Spleen (tissue), 11 donors: ENCODE measurements around the gene ZC3H8. TPM values are rescaled to one million over a fixed set of nuclear protein-coding genes. Genes with fewer than 3 reads are reported as not detected.

ENCODE experiments used
- DNase-seq: peaks from one replicate; pipeline ENCODE4 v3.0.0-alpha.2; 2020
- H3K27ac ChIP-seq, 8 donors: fragments of 200-600 bp; sonication (generic) in 7 of 8; 1 replicate in 4 of 8; 2 replicates in 4 of 8; pipeline versions ENCODE4 v1.5.0 to v1.8.0; 2016 to 2021; ENCODE audit warnings: inconsistent platforms in 4 of 8, mild to moderate bottlenecking in 4 of 8, moderate library complexity in 1 of 8
- H3K27me3 ChIP-seq, 7 donors: fragments of 200-600 bp; sonication (generic) in 6 of 7; replicated peaks in 1 of 7; 1 replicate in 4 of 7; 2 replicates in 3 of 7; pipeline versions ENCODE4 v1.5.0 to v1.8.0; 2016 to 2021; ENCODE audit warnings: inconsistent platforms in 3 of 7, mild to moderate bottlenecking in 1 of 7
- H3K36me3 ChIP-seq, 6 donors: fragments of 200-600 bp; sonication (generic) in 5 of 6; 1 replicate in 4 of 6; 2 replicates in 2 of 6; pipeline versions ENCODE4 v1.5.0 to v1.8.0; 2016 to 2021; ENCODE audit warnings: inconsistent platforms in 2 of 6
- H3K4me1 ChIP-seq, 6 donors: fragments of 200-600 bp; sonication (generic) in 5 of 6; 1 replicate in 3 of 6; 2 replicates in 3 of 6; pipeline versions ENCODE4 v1.5.0 to v1.8.0; 2016 to 2021; ENCODE audit warnings: inconsistent platforms in 3 of 6
- H3K4me3 ChIP-seq, 8 donors: fragments of 200-600 bp; sonication (generic) in 7 of 8; 1 replicate in 4 of 8; 2 replicates in 4 of 8; pipeline versions ENCODE4 v1.5.0 to v1.8.0; 2016 to 2021; ENCODE audit warnings: inconsistent platforms in 4 of 8, mild to moderate bottlenecking in 4 of 8, moderate library complexity in 2 of 8
- H3K9me3 ChIP-seq, 8 donors: fragments of 200-600 bp; sonication (generic) in 7 of 8; 1 replicate in 4 of 8; 2 replicates in 4 of 8; pipeline versions ENCODE4 v1.5.0 to v1.8.0; 2016 to 2021; ENCODE audit warnings: inconsistent platforms in 4 of 8
- POLR2A ChIP-seq, 3 donors: fragments of 450-650 bp; IDR thresholded peaks; one replicate each; pipeline ENCODE4 v1.5.1; 2017; ENCODE audit warnings: antibody characterized with exemption in 3 of 3, mild to moderate bottlenecking in 1 of 3
- POLR2AphosphoS5 ChIP-seq, 3 donors: sonication (generic); formaldehyde crosslinking; IDR thresholded peaks; one replicate each; pipeline ENCODE4 v1.5.1; 2017; ENCODE audit warnings: antibody characterized with exemption in 3 of 3
- WGBS, 5 donors: extraction: QIAGEN DNeasy Blood & Tissue Kit in 3 of 5; methylation state at CpG; one replicate each; pipeline versions ENCODE4 v1.1.5 to v1.1.7; 2013 to 2018; 5-methylcytosine and 5-hydroxymethylcytosine counted together
- intact Hi-C: fragments of 100-400 bp; cut with DNase I; formaldehyde crosslinking; loops from one replicate; pipeline ENCODE4 v1.15.0; 2023; ENCODE audit warnings: low total_unique reads
- polyA plus RNA-seq, 3 donors: library from polyadenylated mRNA; stranded (reverse); fragments of 200-250 nt; gene quantifications; one replicate each; pipeline ENCODE4 v1.2.1, GENCODE V29; 2013
- total RNA-seq, 7 donors: library from RNA; depleted of rRNA in 3 of 7; stranded (reverse); fragments of >200 nt in 3 of 7; fragmentation: NEBNext Ultra II Directional in 4 of 7; extraction: Animal tissue kit (Norgen Biotek cat#: 25700) in 4 of 7; gene quantifications; one replicate each; pipeline versions ENCODE4 v1.1.0 to v1.2.1, GENCODE V29; 2016 to 2021
- TF ChIP-seq, protein P1 (sequence below), 11 experiments: fragments of 200-600 bp in 7 of 11; fragments of 450-650 bp in 4 of 11; sonication (generic) in 4 of 11; IDR thresholded peaks in 8 of 11; conservative IDR thresholded peaks in 3 of 11; 1 replicate in 7 of 11; 2 replicates in 4 of 11; pipeline versions ENCODE4 v1.4.0 to v1.8.0; 2016 to 2021; ENCODE audit warnings: antibody characterized with exemption in 11 of 11, inconsistent platforms in 4 of 11, mild to moderate bottlenecking in 1 of 11
- donor health status: healthy with polysubstance abuse.
- donor health status: DM: no; HTN: no; CAD: no; lungs with moderate emphysema.
- donor health status: DM: no; HTN: no; CAD: no.
- donor health status: Bipolar disorder and iron deficiency.
- donor health status: healthy.
- donor health status: DM: no; HTN: no; CAD: no.
- donor health status: DM: yes; HTN: yes; CAD: no.

ZC3H8 gene
- total and polyA plus RNA-seq, 10 donors: 5.7 to 70.5 (median 13.2) TPM

DNA sequence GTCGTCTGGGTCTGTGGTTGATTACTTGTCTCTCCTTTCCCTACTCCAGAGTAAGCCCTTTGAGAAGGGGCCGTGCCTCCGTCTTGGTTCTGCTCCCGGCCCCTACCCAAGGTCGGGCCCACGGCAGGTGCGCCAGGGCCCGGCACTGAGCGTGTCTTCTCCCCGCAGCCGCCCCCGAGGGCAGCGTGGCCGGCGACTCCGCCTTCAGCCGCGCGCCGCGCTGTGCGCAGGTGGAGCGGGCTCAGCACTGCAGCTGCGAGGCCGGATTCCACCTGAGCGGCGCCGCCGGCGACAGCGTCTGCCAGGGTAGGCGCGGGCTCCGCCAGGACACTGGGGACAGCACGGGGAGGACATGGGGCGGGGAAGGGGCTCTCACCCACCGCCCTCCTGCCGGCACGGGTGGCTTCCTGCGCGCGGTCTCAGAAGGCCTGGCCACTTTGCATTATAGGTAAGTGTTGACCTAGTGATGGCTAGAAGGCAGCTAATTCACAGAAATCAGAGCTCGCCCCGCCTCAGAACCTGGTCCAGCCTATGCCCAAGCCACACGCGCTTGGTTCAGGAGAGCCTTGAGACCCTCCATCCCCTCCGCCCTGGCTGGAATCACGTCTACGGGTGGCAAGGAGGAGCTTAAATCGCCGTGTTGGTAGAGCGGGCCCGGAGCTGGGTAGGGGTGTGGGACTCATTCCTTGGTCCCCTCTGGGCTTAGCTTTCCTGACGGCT is 73.1 kb downstream of the ZC3H8 start:
- Histone ChIP-seq H3K4me3 (peak overlapping the region in 4 of 8 donors; percentile 12 to 51 (median 16)), H3K4me1 (peaks cover 0 to 6% (median 2%) of the 10 kb centered on the region in 6 donors), H3K27me3 (peaks cover 0 to 31% (median 7%) of the 10 kb centered on the region in 7 donors), H3K36me3 (no peaks in the 10 kb centered on the region), H3K9me3 (peaks cover 0 to 6% (median 0%) of the 10 kb centered on the region in 8 donors), H3K27ac (peak overlapping the region in 5 of 8 donors; percentile 15 to 62 (median 54))
- DNase-seq: no peak
- TF ChIP-seq POLR2A (IDR thresholded peaks at IDR 0.05) (no peak), POLR2AphosphoS5 (IDR thresholded peaks at IDR 0.05) (peak in 1 of 3 donors; percentile 47)
- intact Hi-C loops: no loop called here
- whole genome bisulfite sequencing, 5 donors: 24 to 39% (median 29%) methylated on average over 23 to 54 of the region's 54 CpGs

DNA sequence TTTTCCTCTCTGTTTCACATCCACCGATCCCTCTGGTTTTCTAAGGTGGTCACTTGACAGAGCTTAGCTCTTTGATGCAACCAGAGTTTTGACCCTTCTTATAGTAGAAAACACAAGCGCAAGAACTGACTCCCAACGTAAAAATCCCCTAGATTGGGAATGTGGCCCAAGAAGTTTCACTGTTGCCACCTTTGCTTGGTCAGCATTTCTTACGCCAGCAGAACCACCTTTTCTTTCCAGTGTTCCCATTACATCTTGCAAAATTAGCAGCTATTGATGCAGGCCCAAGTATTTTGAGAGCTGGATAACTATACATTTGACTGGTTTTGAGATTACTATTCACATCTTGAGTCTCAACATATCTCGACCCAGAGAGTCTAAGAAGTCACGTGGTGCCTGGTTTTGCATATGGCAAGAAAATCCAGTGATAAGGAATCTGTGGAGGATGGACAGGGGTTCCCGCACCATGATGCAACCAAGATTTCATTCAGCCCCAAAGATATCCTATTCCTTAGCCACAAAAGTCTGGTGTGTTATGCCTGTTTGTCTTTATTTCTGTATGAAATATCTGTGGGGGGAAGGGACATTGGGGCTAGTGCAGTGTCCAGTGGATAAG is 78.8 kb downstream of the ZC3H8 start:
- 92 to 97% (median 95%) methylated on average over 7 of the region's 7 CpGs for WGBS, 5 donors
- H3K27me3 ChIP-seq: peaks cover 0 to 20% (median under 1%) of the 10 kb centered on the region in 7 donors
- DNase-seq: no peak
- H3K36me3 ChIP-seq: no peaks in the 10 kb centered on the region
- intact Hi-C loops: no loop called here
- peaks cover 0 to 6% (median 0%) of the 10 kb centered on the region in 8 donors for H3K9me3 ChIP-seq
- H3K4me1 ChIP-seq: no peaks in the 10 kb centered on the region
- TF ChIP-seq, protein P1, sequence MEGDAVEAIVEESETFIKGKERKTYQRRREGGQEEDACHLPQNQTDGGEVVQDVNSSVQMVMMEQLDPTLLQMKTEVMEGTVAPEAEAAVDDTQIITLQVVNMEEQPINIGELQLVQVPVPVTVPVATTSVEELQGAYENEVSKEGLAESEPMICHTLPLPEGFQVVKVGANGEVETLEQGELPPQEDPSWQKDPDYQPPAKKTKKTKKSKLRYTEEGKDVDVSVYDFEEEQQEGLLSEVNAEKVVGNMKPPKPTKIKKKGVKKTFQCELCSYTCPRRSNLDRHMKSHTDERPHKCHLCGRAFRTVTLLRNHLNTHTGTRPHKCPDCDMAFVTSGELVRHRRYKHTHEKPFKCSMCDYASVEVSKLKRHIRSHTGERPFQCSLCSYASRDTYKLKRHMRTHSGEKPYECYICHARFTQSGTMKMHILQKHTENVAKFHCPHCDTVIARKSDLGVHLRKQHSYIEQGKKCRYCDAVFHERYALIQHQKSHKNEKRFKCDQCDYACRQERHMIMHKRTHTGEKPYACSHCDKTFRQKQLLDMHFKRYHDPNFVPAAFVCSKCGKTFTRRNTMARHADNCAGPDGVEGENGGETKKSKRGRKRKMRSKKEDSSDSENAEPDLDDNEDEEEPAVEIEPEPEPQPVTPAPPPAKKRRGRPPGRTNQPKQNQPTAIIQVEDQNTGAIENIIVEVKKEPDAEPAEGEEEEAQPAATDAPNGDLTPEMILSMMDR (IDR thresholded peaks at IDR 0.05 in 8 of 11, conservative IDR thresholded peaks at IDR 0.05 in 3 of 11): no peak
- H3K4me3 ChIP-seq: no peak overlapping the region
- no peak overlapping the region for H3K27ac ChIP-seq

DNA sequence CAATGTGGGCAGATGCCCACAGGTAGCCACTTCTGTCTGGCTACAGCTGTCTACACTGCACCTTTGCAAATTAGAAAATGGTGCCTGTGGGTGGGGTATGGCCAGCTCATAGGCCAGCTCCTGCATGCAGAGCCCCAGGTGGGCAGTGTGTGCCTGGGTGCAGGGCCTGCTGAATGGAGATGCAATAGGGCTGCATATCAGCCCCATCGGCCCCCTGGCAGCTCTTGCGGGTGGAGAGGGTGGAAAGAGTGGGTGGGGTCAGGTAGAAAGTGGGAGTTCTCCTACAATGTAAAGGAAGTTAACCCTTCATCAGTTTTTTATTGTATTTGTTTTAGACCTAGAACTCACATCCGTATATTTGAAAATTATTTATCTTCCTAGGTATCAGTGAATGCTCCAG is 79.5 kb downstream of the ZC3H8 start:
- Histone ChIP-seq H3K27ac (no peak overlapping the region), H3K36me3 (no peaks in the 10 kb centered on the region), H3K4me1 (no peaks in the 10 kb centered on the region), H3K9me3 (no peaks in the 10 kb centered on the region), H3K4me3 (no peak overlapping the region), H3K27me3 (peaks cover 0 to 13% (median 0%) of the 10 kb centered on the region in 7 donors)
- TF ChIP-seq, protein P1 (IDR thresholded peaks at IDR 0.05 in 8 of 11, conservative IDR thresholded peaks at IDR 0.05 in 3 of 11): no peak
- TF ChIP-seq POLR2A (IDR thresholded peaks at IDR 0.05) (no peak), POLR2AphosphoS5 (IDR thresholded peaks at IDR 0.05) (no peak)
- DNase-seq: no peak
- 83 to 97% (median 87%) methylated on average over 3 of the region's 3 CpGs for WGBS, 5 donors
- intact Hi-C loops: no loop called here

DNA sequence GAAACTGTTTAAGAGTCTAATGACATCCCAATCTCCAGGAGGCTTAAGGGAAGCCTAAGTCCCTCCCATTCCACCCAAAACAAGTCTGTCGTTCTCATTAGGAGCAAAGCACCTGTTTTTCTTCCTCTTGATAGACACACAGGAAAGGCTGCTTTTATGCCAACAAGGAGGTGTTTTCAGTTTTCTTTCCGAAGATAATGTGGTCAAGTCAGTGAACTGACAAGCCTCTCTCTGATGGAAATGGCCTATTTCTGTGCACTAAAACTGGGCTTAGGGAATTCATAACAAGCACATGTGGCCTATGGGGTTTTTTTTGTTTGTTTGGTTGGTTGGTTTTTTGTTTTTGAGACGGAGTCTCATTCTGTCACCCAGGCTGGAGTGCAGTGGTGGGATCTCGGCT is 80.5 kb downstream of the ZC3H8 start:
- TF ChIP-seq, protein P1 (IDR thresholded peaks at IDR 0.05 in 8 of 11, conservative IDR thresholded peaks at IDR 0.05 in 3 of 11): no peak
- TF ChIP-seq POLR2AphosphoS5 (IDR thresholded peaks at IDR 0.05) (no peak), POLR2A (IDR thresholded peaks at IDR 0.05) (no peak)
- no peaks in the 10 kb centered on the region for H3K4me1 ChIP-seq
- no peak overlapping the region for H3K4me3 ChIP-seq
- no peaks in the 10 kb centered on the region for H3K36me3 ChIP-seq
- intact Hi-C loops: no loop called here
- DNase-seq: no peak
- 77 to 82% (median 79%) methylated on average over 4 of the region's 4 CpGs for WGBS, 5 donors
- no peak overlapping the region for H3K27ac ChIP-seq
- peaks cover 0 to 9% (median 0%) of the 10 kb centered on the region in 7 donors for H3K27me3 ChIP-seq
- H3K9me3 ChIP-seq: no peaks in the 10 kb centered on the region
